Measurements from ENCODE around the gene STX1A. TPM values are rescaled to one million over a fixed set of nuclear protein-coding genes. Genes with fewer than 3 reads are reported as not detected.
A peak's percentile ranks its signal among the peaks of the same experiment; 100 is the strongest.

The STX1A gene
- total and polyA plus RNA-seq, 7 donors: 1.8 to 24.6 (median 16.1) TPM

DNA sequence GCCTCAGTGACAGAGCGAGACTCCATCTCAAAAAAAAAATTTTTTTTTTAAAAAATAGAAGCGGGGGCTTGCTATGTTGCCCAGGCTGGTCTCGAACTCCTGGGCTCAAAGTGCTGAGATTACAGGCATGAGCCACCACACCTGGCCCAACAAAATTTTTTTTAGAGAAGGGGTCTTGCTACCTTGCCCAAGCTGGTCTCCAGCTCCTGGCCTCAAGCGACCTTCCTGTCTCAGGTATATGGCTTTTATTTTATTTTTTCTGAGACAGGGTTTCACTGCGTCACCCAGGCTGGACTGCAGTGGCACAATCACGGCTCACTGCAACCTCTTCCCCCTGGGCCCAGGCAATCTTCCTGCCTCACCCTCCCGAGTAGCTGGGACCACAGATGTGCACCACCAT is 20.7 kb upstream of the STX1A start:
- Histone ChIP-seq H3K9me3 (no peaks in the 10 kb centered on the region), H3K27ac (peak overlapping the region in 3 of 4 donors; percentile 33 to 94 (median 90)), H3K36me3 (peaks cover 0 to 19% (median 6%) of the 10 kb centered on the region in 4 donors), H3K4me1 (peaks cover 0 to 29% (median 15%) of the 10 kb centered on the region in 4 donors), H3K4me3 (no peak overlapping the region), H3K27me3 (no peaks in the 10 kb centered on the region)
- TF ChIP-seq EP300 (IDR thresholded peaks at IDR 0.05): no peak
- TF ChIP-seq POLR2A (IDR thresholded peaks at IDR 0.05): no peak
- TF ChIP-seq POLR2AphosphoS5 (IDR thresholded peaks at IDR 0.05): no peak
- TF ChIP-seq CTCF (IDR thresholded peaks at IDR 0.05): no peak
- DNase-seq: no peak
- intact Hi-C loops (cut with DNase I): no loop called here
- WGBS, 2 donors: 88 to 92% methylated on average over 7 of the region's 7 CpGs

DNA sequence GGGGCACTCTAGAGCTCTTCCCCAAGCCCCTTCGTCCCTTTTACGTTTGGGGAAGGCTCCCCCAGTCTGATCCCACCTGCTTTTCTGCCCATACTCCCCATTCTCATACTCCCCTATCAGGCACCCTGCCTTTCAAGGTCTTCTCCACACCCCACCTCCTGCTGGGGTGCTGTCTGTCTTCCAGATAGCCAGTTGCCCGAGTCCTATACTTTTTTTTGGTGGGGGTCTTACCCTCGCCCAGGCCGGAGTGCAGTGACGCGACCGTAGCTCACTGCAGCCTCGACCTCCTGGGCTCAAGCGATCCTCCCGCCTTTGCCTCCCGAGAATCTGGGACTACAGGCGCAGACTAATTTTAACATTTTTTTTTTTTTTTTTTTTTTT is 19.9 kb upstream of the STX1A start:
- Histone ChIP-seq H3K9me3 (no peaks in the 10 kb centered on the region), H3K36me3 (peaks cover 0 to 19% (median 6%) of the 10 kb centered on the region in 4 donors), H3K27ac (peak overlapping the region; percentile 87 to 94 (median 90)), H3K27me3 (no peaks in the 10 kb centered on the region), H3K4me1 (peaks cover 0 to 29% (median 17%) of the 10 kb centered on the region in 4 donors), H3K4me3 (peak overlapping the region; percentile 66 to 88 (median 80))
- WGBS, 2 donors: 10 to 51% methylated on average over 13 of the region's 13 CpGs
- no peak for DNase-seq
- TF ChIP-seq CTCF (IDR thresholded peaks at IDR 0.05) (no peak), EP300 (IDR thresholded peaks at IDR 0.05) (no peak), POLR2A (IDR thresholded peaks at IDR 0.05) (no peak), POLR2AphosphoS5 (IDR thresholded peaks at IDR 0.05) (no peak)
- intact Hi-C loops (cut with DNase I): loop anchor here (2.0 to 10.0 kb wide), 2 partner anchors 21 to 105 kb away; partner anchors contain the start of genes METTL27 and STX1A

DNA sequence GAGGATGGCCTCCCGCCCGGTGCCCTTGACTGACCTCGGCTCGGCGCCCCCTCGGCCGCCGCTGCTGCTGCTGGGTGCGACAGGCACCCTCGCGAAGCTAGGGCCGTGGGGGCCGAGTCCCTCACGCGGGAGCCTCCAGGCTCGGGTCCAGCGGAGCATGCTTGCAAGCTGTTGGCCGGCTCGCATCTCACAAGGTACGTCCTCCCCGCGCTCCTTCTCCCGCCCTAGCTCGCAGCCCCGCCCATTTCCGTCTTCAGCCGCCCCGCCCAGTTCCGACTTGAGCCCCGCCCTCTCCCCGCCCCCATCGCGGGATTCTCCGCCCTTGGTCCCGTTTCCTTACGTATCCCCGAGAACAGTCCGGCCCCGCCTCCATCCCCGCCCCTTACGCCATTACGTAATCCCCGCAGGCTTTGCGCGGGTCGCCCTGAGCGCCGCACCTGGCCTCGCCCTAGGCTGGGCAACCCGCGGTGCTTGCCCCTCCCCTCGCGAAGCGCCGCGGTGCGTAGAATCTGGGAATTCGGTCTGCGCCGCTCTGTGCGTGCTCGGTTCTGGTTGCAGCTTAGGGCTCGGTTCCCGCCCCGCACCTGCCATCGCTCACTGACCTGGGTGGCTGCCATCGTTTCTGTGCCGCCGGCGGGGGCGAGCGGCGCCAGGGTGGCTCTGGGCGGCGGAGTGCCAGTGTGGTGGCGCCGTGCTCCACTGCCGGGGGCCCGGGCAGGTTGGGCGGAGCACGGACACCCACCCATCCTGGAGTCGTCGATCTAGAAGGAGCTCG is 19.3 kb upstream of the STX1A start, which contains the start of gene ABHD11:
Gene ABHD11, minus strand, starts transcription at position 191 of the 775 bp plus-strand sequence. Its CDS starts 32 bp downstream, at position 159.
- Histone ChIP-seq H3K4me1 (peaks cover 0 to 29% (median 17%) of the 10 kb centered on the region in 4 donors), H3K27ac (peak within 1 kb of the TSS; percentile 87 to 94 (median 90))
- intact Hi-C loops (cut with DNase I): loop anchor here (1.0 to 10.0 kb wide), 3 partner anchors 20 to 160 kb away; partner anchors contain the start of genes METTL27, STX1A and TBL2

DNA sequence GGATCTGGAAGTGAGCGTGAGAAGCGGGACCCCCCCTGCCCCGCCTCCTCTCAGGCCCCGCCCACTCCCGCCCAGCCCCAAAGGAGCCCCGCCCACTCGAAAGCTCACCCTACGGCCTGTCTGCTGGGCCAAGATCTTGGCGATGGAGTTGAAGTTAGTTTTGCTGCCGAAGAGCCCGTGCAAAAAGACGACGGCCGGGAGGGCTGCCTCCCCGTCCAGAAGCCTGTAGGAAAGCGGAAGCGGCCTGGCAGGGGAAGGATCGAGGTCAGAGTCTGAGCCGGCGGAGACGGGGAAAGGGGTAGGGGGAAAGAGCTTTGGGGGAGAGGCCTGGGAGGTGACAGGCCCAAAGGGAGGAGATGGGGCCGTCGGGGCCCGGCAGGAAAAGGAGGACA is 18.7 kb upstream of the STX1A start:
- peaks cover 0 to 29% (median 17%) of the 10 kb centered on the region in 4 donors for H3K4me1 ChIP-seq
- peak overlapping the region; percentile 84 to 94 (median 90) for H3K27ac ChIP-seq
- DNase-seq: peak; percentile 83
- H3K36me3 ChIP-seq: peaks cover 0 to 19% (median 6%) of the 10 kb centered on the region in 4 donors
- intact Hi-C loops (cut with DNase I): loop anchor here (1.0 to 10.0 kb wide), 3 partner anchors 19 to 160 kb away; partner anchors contain the start of genes METTL27, STX1A and TBL2
- no peaks in the 10 kb centered on the region for H3K9me3 ChIP-seq
- no peaks in the 10 kb centered on the region for H3K27me3 ChIP-seq
- 0 to 1% methylated on average over 24 of the region's 24 CpGs for WGBS, 2 donors
- H3K4me3 ChIP-seq: peak overlapping the region; percentile 66 to 88 (median 80)
- TF ChIP-seq EP300 (IDR thresholded peaks at IDR 0.05) (no peak), CTCF (IDR thresholded peaks at IDR 0.05) (no peak), POLR2AphosphoS5 (IDR thresholded peaks at IDR 0.05) (no peak), POLR2A (IDR thresholded peaks at IDR 0.05) (no peak)

More for the DNA sequence above, 19.3 kb upstream of the STX1A start, which contains the start of gene ABHD11:
- peaks cover 0 to 19% (median 6%) of the 10 kb centered on the region in 4 donors for H3K36me3 ChIP-seq
- WGBS, 2 donors: 0% methylated on average over 84 of the region's 84 CpGs
- H3K4me3 ChIP-seq: peak within 1 kb of the TSS; percentile 66 to 88 (median 80)
- H3K9me3 ChIP-seq: no peaks in the 10 kb centered on the region
- H3K27me3 ChIP-seq: no peaks in the 10 kb centered on the region
- peak; percentile 100 for DNase-seq
- TF ChIP-seq POLR2A (IDR thresholded peaks at IDR 0.05) (peak; percentile 78 to 82), POLR2AphosphoS5 (IDR thresholded peaks at IDR 0.05) (peak; percentile 97 to 98 (median 98)), CTCF (IDR thresholded peaks at IDR 0.05) (no peak)

Measured in sigmoid colon (tissue), 7 donors.